ENCODE measurements around the gene SLC16A12.
A peak's percentile ranks its signal among the peaks of the same experiment; 100 is the strongest.
"Not testable (repeated sequence)": the region's sequence is repeated elsewhere in the genome, so short reads cannot be mapped to it uniquely, and the experiment has no call there.

Gene SLC16A12

DNA sequence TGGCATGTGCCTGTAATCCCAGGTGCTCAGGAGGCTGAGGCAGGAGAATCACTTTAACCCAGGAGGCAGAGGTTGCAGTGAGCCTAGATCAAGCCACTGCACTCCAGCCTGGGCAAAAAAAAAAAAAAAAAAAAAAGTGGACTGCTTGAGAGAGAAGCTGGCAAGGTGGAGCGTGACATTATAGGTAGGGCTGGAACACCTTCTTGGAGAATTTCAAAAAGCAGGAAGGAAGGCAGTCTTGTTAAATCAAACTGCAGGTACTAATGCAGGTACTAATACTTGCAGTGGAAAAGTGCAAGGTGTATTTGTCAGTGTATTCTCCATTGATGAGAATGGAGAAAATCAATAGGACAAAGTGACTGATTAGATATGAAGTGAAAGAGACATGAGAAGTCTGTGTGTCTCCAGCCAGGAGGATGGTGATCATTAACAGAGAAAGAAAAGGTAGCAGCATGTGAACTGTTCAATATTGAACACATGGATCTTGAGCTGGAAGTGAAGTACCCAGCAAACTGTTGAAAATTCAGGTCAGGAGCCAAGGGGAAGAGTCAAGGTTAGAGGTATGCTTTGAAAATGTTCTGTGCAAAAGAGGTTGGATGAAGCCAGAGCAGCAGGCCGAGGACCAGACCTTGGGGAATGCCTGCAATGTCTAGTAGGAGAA, 12.6 kb upstream of the SLC16A12 start:
- no peak for DNase-seq

DNA sequence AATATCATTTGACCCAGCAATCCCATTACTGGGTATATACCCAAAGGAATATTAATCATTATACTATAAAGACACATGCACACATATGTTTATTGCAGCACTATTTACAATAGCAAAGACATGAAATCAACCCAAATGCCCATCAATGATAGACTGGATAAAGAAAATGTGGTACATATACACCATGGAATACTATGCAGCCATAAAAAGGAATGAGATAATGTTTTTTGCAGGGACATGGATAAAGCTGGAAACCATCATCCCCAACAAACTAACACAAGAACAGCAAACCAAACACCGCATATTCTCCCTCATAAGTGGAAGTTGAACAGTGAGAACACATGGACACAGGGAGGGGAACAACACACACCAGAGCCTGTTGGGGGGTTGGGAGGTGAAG, 11.3 kb upstream of the SLC16A12 start:
- DNase-seq, result not testable (repeated sequence)

DNA sequence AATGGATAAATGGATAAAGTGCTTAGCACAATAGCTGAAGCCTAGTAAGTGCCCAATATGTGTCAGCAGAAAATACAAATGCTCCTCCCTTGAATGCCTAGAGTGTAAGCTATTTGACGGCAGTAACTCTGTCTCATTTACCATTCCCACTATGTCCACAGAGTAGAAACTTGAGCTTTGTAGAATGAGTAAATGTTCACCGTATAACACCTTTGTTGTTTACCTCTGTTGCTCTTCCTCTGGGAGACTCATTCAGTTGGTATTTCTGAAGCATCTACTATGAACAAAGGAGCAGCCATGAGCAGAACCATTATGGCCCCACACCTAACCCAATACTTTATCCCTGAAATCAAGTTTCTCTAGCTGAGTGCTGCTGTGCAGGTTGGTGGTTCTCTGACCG, 8.4 kb upstream of the SLC16A12 start:
- DNase-seq, result no peak

DNA sequence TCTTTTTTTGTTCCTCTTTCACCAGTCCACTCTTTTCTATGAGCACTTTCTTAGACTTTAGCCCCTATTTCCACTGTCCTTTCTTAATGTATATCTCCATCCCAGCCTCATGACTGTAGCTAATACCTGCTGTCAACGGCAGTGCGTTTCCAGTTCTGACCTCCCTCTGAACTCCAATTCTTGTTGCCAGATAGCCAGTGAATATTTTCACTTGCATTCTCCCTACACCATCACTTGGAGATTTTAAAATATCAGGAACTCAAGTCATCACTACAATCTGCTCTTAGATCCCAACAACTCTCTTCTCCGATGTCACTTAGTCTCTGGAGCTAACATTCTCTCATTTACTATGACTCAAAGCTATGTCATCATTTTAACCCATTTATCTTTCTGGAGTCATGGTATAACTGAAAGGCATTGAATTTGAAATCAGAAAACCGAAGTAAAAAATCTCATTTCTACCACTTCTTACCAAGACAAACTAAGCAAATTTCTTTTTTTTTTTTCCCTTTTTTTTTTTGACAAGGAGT, 5.1 kb upstream of the SLC16A12 start:
- DNase-seq, result peak; percentile 80

DNA sequence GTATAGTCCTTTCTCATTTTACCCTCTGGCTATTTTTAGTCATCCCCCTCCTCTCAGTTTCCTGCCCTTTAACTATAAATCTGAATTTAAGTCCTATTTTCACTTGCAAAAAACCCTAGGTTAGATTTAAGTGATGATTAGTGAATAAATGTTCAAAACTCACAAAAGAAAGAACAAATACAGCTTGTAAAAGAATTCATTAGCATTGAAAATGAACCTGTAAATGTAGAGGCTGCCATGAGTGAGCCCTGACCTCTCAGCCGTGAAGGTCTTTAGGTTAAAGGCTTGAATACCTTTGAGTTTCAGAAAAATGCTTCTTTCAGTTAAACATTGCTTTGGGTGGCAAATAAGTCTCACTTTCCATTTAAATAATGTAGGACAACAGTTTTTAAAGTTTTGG, 2.0 kb upstream of the SLC16A12 start:
- no peak for DNase-seq

DNA sequence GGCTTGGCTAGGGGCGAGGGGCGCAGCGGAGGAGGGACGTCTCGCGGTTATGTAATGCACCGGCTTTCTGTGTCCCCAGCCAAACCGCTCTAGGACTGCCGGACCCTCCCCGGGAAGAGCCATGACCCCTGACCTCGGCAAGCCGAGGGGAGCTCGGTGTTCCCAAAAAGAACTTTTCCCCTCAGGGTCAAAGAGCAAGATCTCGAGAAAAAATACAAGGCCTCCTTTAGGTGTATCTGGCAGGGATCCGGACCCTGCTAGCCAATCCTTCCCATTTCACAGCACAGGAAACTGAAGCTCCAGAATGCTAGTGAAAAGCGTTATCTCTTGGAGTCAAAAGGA, 590 bp upstream of the SLC16A12 start:
- no peak for DNase-seq

DNA sequence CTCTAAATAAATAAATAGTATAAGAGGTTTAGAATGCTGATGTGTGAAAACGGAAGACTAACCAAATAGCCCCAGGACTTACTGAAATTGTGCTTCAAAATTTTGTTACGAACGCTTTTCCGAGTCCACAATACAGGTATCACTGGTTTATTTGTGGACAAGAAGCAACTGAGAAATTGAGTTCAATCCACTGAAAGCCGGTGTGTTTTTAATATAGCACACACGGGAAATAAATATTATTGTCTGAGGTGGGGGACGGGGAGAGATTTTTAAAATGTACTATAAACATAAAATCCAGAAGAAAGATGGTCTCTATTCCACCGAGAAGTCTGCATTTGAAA, 598 bp downstream of the SLC16A12 start:
- DNase-seq, result no peak

DNA sequence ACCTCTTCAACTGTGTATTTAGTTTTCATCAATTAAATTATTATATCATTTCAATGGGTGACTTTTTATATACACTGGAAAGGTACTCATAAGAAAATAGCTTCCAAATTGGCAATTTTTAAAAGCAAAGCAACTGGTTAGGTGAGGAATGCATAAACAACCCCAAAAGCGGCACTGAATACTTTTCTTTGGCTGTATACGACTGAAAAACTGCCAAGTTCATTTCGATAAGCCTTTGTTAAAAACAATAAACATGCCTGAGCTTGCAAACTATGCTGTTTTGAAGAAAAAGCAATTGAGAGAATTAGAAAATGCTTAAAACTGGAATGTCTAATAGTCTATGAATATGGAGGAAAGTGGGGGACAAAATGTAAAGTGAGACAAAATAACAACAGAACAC, 2.9 kb downstream of the SLC16A12 start:
- no peak for DNase-seq

DNA sequence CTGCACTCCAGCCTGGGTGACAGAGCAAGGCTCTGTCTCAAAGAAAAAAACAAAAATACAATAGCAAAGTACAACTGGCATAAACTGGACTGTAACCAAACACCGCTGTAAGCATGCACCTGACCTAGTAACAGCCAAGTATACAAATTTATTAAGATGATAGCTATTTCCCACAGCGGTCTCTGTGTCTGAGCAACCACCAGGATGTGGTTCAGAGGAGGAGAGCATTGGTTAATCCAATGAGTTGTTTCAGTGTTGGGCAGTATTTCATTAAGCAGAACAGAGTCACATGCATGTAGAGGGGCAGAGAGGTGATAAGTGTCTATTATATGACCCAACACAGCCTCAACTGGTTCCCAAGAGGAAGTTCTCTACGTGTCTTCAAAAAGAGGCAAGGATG, 4.0 kb downstream of the SLC16A12 start:
- no peak for DNase-seq

DNA sequence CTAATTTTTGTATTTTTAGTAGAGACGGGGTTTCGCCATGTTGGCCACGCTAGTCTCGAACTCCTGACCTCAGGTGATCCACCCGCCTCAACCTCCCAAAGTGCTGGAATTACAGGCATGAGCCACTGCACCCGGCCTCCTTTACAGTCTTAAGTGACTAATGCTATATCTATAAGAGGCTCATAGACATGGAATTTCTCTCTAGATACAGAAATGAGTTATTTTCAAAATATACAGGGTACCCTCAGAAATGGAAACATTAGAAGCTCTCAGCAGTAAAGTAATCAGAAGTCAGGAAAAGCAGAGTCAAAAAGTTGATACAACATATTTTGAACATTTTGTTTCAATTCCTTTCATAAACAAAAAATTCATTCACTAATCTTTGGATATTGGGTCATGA, 5.7 kb downstream of the SLC16A12 start:
- DNase-seq, result peak; percentile 70

DNA sequence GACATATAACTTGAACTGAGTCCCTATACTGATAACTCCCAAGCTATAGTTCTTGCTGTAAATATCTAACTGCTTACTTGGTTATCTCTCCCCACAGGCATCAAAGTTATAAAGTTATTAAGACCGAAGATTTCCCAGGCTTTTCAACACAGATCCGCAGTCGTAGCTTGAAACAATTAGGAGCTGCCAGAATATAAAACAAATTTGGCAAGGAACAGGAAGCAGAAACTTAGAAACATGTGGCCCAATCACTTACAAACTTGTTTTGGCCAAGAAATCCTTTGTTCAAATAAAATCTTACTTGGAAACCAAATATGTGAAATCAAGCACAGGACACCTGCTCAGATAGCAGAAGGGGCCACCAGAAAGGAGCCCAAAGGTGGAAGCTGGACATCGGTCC, 9.0 kb downstream of the SLC16A12 start:
- DNase-seq, result no peak

DNA sequence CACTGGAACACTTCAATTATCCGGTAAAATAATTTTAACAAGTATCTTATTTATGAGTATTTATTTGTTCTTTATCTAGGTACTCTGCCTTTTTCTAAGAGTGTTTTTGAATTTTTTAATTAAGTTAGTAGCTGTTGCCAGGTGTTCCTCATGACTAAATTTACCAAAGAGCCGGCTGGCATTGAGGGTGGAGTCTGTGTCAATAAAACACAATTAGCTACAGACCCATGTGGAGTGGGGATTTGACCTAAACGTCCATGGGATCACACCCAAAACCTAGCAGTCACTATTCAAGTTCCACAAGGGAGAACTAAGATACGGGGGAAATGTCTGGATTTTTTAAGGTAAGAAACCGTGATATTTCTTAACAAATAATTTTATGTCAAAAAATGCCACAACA, 9.8 kb downstream of the SLC16A12 start:
- no peak for DNase-seq

DNA sequence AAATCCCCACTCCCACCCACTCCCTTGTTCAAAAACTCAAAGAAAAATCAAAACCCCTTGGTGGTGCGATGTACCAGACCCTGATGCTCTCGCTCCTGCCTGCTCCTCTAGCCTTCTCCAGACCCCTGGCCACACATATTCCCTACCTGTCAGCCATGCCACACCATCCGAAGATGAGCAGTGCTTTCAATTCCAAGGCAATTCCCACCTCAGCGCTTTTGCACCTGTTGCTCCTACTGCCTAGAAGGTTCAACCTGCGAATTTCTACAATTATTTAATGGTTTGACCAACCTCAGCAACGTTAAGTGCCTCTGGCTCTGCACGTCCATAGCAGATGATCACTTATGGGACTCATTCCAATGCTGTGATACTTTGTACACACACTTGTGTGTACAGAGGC, 11.1 kb downstream of the SLC16A12 start:
- DNase-seq, result no peak

DNA sequence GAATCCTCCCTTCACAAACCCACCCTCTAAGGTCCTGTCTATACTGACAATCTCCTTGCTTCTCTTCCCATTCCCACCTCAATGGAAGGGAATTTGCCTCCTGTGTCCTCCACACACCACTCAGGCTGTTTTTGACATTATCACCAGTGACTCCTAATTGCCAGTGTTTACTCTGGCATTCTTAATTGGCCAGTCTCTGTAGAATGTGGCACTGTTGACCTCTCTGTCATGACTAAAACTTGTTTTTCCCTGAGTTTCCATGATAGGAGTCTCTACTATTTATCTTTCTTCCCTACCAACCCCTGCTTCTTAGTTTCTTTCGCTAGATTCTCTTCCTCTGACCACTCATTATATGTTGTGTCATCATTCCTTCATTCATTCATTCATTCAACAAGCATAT, 12.1 kb downstream of the SLC16A12 start:
- DNase-seq, result no peak

DNA sequence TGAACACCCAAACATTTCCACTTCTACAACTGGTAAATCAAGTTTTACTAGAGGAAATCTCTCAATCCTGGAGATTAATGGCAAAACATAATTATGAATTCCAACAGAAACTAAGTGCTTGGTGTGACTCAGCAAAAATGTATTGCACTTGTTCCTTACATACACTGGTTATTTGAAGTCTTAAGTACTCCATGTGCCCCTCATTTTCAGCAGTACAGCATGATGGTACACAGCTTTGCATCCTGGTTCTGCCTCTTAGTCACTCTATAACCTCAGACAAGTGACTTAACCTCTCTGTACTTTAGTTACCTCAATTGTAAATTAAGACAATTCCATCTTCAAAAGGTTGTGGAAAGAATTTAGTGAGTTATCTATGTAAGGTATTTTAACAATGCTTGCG, 12.9 kb downstream of the SLC16A12 start:
- peak; percentile 42 for DNase-seq

DNA sequence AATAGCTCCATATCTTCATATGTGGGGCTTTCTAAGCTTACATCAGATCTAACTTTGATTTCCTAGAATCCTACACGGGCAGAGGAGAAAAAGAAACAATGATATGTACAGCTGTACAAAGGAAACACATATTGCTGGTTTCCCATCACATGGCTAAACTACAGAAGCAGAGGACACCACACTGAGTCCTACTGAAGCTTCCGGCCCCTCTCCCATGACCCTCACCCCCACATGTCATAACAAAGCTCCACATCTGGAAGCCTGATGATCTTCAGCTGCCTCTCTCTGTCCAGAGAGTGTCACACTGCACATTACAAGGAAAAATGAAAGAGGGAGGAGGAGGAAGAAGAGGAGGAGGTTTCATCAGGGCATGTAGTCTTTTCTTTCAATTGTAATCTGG, 14.0 kb downstream of the SLC16A12 start:
- no peak for DNase-seq

DNA sequence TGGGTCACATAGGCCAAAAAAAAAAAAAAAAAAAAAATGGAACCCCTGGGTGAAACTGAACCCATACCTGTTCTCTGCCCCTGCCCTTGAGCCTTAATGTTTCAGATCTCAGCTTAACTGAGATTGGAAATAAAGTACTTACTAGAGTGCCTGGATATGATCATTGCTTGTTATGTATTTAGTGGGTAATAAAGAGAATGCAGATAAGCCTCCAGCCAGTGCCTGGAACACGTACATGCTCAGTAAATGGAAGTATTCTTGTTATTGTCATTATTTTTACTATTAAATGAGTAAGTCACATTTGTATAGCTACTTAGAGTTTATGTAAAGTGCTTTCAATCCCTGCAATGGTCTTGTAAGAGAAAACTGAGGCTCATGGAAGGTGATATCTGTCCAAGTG, 14.7 kb downstream of the SLC16A12 start:
- DNase-seq, result no peak

DNA sequence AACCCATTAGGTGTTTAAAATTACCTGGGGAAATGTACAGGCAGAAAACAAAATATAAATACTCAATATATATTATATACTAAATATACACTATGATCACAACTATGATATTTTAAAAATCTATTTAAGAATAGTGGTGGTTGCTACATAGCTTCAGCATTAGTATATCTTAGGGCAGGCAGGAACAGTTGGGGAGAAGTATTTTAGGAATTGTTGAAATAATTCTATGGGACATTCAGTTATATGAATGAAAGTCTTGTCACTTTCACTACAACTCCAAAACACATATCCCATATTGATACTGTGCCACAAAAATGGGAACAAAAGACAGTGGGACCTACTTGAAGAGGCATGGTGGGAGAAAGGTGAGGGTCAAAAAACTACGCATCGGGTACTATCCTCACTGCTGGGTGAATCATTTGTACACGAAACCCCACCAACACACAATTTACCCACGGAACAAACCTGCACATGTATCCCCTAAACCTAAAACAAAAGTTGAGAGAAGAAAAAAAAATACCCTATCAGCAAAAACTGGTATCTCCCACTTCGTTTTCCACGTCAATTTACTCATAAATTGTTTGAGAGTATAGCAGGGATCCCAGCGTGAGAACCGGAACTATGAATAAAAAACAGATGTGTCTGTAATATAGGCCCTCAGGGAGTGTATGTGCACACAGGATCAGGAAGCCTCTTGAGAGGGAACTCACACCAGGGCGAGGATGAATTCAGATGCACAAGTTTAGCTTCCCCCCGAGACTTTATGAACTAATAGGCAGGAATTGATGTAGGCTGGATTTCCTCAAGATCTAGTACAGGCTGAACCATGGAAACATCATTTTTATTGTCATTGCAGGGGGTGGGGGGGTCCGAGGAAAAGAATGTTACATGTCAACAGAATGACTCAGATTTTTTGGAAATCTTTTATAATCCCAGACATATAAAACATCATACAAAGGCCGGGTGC, 16.2 kb downstream of the SLC16A12 start:
- DNase-seq, result peak; percentile 96

DNA sequence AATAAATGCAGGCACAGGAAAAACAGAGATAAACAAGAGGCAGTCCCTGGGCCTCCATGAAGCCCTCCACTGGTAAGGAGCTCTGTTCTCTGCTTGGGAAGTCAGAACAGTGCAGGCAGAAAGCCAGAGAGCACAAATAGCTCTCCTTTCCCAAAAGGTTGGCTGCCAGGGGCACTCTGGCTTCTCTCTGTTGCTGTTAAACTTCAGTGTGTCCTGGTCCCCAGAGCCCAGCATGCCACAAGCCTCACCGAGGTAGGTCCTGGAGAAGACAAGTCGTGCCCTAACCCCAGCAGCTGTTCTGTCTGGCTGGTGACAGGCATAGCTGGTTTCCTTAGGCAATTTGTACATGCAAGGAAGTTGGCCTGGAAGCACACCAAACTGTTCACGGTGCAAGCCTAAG, 17.3 kb downstream of the SLC16A12 start:
- no peak for DNase-seq

DNA sequence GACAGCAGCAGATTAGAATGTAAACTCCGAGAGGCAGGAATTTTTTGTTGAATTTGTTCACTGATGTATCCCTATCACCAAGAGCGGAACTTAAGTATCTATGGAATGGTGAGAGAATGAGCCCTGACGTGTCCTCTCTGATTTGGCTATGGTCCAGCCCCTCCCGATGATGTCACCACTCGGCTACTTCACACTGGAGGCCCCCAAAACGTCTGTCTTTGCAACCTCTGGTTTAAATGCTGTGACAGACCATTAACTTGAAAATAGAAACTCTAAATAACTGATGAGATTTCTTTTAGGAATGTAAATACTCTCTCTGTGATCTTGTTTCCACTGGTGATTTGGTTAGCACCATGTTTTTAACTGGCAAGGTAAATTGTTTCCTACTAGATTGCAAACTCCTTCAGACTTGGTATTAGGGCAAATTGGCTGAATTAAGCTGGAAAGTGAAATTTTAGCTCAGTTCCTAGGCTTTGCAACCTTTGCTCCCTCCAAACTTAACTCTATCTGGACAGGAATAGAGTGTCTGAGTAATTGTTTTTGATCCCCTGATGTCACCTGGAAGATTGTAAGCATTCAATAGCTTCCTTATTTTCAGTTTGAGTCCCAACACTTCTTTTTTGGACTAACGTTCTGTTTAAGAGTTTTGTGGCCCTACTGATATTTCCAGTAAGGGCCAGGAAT, 19.1 kb downstream of the SLC16A12 start:
- peak; percentile 97 for DNase-seq

DNA sequence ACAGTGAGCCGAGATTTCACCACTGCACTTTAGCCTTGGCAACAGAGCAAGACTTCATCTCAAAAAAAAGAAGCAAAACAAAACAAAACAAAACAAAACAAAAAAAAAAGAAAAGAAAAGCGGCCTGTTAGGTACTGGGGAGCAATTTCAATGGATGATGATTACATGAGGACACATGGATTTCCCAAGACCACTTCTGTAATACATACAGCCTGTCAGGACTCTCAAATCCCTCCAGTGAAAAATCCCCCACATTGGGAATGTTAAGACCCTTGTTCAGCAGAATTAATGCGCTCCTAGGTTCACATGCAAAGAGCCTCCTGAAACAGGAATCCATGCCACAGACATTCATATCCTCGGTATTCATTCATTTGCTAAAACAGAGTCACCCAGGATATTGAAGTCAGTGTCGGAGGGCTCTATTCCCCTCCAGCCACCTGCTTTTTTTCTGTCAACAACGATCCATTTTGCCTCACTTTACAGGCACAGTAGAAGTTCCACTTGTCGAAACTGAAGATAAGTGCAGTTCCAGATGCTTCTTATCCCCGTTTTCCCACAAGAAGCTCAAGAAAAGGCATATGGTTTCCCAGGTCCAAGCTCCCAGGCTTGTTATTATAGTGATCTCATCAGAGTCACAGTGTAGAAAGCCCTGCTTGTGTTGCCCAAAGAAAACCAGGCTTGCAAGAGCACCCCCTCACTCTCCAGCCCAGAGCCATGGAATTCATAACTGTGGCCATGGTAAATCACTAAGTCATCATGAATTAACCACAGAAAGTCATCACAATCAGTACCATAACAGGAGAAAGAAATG, 20.2 kb downstream of the SLC16A12 start:
- peak; percentile 99 for DNase-seq

DNA sequence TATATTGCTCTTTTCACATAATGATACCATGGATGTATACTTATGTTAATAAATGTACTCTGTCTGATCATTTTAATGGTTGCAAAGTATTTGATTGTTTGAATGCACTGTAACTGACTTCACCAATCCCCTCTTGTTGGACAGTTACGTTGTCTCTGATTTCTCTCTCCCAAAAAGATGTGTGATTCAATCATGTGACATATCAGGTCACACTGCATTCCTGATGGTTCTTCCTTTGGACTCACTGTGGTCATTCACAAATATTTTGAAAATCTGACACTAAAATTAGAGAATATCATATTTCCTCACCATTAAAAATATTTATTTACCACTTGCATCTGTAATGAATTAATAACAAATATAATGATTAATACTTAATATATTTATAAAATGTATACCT, 22.2 kb downstream of the SLC16A12 start:
- DNase-seq, result no peak

All from fibroblast of skin of right biceps (primary cell).